GM18907 (cell line): ENCODE measurements around the gene SYNPR.

ENCODE experiments used
- ATAC-seq: cut with Tn5 transposase; IDR thresholded peaks from one replicate; pipeline ENCODE4 v1.9.1; 2021; ENCODE audit warnings: mild to moderate bottlenecking, moderate library complexity; ENCODE audit not compliant: unreplicated experiment

Gene SYNPR

DNA sequence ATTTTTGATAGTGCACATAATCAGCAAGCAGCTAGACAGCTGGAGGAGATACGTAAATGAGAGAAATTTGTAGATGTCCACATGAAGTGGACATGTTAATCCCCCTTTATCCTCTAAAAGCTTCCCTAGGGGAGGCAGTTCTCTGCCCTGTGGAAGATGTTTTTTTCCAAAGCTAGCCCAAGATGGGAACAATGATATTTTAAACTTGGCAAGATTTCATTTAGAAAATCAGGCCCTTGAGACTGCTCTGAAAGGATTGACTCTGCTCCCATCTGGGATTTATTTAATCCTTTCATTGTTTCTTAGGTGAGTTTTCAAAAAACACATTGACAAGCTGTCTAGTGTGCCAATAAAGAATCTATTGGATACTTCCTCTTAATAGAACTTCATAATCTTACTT, 92.0 kb downstream of the SYNPR start:
- ATAC-seq: no peak

DNA sequence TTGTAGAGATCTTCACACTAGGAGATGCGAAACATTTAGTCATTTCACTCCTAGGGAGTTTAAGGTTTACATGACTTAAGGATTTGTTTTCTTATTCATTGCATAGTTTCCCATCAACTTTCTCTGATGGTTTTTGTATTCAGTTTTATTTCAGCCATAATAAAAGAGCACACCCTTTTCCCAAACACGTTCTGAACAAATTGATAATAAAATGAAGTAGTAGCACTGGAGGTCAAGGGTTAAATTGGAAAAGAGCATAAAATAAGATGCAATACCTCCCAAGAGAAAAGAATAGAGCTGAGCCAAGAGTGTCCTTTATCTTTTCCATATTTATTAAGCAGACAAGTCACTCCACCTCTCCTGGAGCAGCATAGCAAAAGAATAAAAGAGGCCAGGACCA, 104.9 kb downstream of the SYNPR start:
- no peak for ATAC-seq

GRCh38 chr3:63384382-63384781, 106.3 kb downstream of the SYNPR start:
- ATAC-seq: no peak

- ATAC-seq: no peak
These were observed 107.5 kb downstream of the SYNPR start for GRCh38 chr3:63385629-63386028.

DNA sequence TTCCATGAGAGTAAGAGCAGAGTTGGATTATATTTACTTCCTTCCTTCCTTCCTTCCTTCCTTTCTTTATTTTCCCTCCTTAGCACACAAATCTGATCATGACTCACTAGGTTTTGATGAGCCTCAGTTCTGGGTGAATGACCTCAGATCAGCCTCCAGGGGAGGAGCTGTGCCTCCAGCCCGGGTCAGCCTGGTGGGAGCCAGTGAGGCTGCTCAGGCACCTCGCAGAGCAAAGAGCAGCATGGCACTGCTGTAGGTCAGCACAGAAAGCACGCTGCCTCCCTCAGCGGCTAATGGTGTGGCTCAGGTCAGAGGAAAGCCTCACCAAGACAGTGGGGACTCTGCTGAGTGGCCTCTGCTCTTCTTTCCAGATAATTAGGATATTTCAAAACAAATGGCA, 108.5 kb downstream of the SYNPR start:
- no peak for ATAC-seq

- ATAC-seq: no peak
These were observed 109.5 kb downstream of the SYNPR start for GRCh38 chr3:63387568-63387967.

DNA sequence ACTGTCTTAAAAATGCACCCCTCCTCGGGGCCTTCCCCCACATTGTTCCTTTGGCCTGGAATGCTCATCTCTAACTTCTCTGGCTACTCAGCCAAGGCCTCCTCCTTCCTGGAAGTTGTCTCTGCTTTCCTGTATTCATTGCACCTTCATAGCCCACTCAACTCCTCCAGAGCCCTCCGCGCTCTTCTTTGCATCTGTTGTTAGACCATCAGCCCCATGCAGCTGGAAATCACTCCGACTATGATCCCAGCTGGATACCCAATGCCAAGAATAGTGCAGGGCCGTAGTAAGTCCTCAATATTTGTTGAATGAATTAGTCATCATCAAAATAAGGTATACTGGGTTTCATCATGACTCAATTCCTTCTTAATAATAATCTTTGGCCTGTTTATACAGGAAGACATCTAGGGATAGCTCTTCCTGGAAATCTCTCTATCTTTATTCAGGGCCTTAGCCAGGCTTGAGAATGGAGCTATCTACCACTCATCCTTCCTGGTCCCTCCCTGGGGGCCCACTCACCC, 112.7 kb downstream of the SYNPR start:
- no peak for ATAC-seq

GRCh38 chr3:63395960-63396359, 117.9 kb downstream of the SYNPR start:
- no peak for ATAC-seq

DNA sequence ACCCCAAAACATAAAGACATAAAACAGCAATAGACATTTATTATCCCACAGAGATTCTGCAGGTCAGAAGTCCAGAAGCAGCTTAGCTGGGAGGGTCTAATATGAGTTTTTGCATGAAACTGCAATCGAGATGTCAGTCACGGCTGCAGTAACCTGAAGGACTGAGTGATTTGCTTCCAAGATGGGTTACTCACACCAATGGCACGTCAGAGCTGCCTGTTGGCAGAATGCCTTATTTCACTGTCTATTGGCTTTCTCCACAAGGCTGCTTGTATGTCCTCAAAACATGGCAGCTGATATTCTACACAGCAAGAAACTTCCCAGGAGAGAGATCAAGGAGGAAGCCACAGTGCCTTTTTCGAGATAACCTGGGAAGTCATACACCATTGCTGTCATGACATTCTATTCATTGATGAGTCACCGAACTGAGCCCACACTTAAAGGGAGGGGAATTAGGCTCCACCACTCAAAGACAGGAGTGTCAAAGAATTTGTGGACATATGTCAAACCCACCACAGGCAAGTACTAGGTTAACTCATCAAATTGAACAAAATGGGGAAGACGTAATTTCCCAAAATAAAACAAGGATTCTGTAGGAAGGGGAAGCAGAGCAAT, 122.2 kb downstream of the SYNPR start:
- ATAC-seq: no peak

DNA sequence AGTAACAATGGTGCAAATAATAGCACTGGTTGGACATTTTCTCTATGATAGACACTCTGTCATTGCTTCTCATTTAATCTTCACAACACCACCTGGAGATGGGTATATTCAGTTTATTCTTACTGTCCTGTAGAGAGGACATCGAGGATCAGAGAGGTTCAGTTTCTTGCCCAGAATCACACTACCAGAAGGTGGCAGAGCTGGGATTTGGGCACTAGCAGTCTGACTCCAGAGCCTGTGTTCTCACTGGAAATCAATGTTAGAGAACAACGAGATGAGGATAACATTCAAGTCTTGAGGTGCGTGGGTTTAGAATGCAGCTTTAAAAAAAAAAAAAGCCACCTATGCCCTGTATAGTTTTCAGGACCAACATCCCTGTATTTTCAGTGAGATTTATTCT, 127.8 kb downstream of the SYNPR start:
- ATAC-seq: no peak

DNA sequence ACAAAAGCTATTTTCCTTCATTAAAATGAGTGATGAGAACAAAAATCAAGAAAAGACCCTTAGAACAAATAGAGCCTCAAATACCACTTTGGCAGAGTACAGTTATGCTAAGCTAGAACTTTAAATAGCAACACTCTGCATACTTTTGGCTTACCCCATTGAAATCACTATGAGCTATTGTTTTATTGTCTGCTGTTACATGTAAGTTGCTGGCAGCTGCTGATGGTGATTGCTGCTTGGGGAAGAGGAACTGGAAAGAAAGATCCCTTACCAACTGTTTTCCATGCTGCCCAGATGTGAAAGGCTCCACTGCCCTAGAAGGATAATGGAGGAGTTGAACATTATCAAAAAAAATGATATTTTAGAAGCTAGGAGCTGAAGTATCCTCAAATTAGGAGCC, 135.4 kb downstream of the SYNPR start:
- ATAC-seq: no peak

- no peak for ATAC-seq
These were observed 136.5 kb downstream of the SYNPR start for GRCh38 chr3:63414607-63415006.

- ATAC-seq: no peak
These were observed 151.8 kb downstream of the SYNPR start for GRCh38 chr3:63429905-63430304.

DNA sequence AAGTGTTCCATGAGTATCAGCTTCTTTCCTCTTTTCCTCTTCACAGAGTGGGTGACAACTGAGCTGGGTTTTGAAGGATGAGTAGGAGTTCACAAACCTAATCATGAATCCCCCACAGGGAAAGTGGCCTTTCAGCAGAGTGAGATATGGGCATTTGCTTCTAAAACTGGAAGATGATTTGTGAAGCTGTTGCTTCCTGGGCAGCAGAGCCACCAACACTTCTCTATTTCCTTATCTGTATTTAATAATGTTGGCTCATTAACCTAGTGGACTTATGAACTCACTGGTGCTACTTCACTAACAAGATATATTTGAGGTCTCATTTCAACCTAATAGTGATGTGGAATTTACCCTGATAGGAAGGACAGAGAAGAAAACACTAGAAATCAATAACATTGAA, 152.8 kb downstream of the SYNPR start:
- ATAC-seq: no peak

GRCh38 chr3:63437858-63438257, 159.8 kb downstream of the SYNPR start:
- no peak for ATAC-seq

DNA sequence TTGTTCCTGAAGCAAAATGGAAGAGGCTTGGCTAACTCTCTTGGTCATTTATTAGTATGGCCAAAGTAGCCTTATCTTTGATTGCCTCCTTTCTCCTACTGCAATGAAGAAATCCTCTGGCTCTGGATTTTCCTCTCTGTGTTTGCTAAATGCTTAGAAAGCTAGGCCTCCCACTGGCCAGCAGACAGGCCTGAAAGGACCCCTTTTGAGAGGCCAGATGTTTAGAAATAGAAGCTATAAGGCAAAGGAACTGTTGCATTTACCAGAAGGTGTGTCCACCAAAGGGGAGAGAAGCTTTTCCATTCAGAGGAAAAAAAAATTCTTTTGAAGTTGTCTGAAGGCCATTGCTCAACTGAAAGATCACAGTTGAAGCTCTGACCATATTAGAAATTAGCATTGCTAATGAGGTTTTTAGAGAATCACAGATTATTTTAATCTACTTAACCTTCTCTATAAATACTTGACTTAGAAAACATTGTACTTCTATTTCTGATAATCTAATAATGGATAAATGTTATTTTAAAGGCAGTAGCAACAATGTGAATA, 160.8 kb downstream of the SYNPR start:
- no peak for ATAC-seq

DNA sequence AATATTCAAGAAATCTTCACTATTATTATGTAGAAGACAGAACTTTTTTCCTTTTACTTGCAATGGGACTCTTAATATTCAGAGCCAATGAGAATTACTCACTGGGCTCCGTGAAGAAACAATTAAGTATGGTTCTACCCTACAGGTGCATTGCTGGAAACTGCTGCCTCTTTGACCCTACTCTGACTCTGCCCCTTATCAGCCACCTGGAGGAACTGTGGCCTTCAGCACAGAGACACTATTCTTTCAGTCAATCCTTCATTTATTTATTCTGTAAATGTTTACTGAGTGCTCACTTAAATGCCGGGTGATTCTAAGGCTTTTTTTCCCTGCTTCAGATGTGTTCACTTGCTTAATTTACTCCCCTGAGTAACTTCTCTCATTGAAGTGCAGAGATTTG, 163.2 kb downstream of the SYNPR start:
- ATAC-seq: no peak

DNA sequence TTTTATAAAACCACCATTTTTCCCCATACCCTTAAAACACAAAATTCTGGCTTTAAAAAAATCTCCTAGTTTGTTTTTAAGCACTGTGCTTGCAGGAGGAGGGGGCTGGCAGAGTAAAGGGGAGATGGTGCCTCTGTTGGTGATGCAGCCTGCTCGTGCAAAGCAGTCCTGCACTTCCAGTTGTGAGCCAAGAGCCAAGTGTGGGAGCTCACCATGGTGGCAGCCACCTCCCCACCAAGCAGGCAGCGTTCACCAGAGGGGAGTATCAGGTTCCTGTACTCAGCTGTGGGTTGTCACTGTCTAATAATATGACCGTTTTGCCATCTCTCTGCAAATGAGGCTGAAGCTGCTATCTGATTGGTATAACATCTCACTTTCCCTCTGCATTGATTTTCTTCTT, 164.8 kb downstream of the SYNPR start:
- ATAC-seq: no peak

GRCh38 chr3:63450023-63450422, 171.9 kb downstream of the SYNPR start:
- no peak for ATAC-seq

DNA sequence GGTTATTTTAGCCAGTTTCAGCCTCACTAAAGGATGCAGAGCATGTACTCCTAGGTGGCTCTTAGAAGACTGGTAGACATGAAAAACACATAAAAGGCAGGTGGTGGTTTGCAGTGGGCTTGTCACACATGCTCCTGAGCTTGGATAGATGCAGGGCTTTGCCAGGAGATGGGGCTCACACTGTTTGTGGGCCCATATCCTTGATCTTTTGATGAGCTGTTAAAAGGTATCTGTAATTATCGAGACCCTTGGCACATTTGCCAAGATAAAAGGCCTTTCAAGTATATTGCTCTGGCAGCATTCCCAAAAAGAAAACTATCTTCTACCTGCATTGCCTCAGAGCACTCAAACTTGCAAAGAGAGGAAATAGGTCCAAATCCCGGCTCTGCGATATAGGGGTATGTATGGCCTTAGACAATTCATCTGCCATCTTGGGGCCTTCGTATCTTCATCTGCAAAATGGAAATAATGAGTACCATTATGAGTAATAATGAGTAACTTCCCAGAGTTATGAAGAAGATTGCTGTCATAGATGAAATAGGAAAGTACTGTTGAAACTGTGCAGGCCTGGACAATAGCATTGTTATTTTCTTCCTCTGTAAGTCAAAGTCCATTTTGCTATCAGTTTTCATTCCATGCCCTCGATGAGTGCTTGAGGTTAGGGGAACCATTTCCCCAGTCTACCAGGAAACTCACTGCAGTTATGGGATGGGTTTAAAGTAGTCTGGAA, 172.7 kb downstream of the SYNPR start:
- ATAC-seq: no peak

- no peak for ATAC-seq
These were observed 178.8 kb downstream of the SYNPR start for GRCh38 chr3:63456901-63457300.

DNA sequence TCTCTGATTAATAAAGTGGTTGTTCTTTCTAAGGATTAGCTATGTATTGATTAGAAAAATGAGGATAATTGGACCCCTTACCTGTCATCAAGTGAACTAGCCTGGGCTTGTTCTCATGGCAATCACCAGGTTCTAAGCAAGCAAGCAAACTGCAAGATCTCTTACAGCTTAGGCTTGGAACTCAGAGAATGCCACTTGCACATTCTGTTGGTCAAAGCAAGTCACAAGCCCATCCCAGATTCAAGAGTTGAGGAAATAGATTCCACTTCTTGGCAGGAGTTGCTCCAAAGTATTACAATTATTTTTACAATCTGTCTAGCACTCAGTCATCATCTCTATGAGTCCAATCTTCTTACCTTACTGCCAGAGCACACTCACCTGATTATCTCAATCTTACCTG, 180.3 kb downstream of the SYNPR start:
- no peak for ATAC-seq
